ENCODE data around the gene IL15. TPM values are rescaled to one million over a fixed set of nuclear protein-coding genes. Genes with fewer than 3 reads are reported as not detected.
A peak's percentile ranks its signal among the peaks of the same experiment; 100 is the strongest.

IL15 gene
- total RNA-seq, result 1 to 10 TPM in 1 of 2 donors, under 1 TPM in 1; 0.93 to 2.0 TPM
- 1 to 10 TPM; 1.0 to 2.0 TPM for polyA plus RNA-seq

GRCh38 chr4:141636082-141636770 is at the start of gene IL15:
IL15 (plus strand) TSS chr4:141636583; CDS start chr4:141719465, 82,882 bp downstream.
- WGBS, result under 1% methylated on average over 43 of the region's 43 CpGs
- H3K4me1 ChIP-seq (ENCODE audit: control insufficient read depth in 4 of 4, insufficient read depth in 4 of 4, low read length in 3 of 4), result peaks cover 0 to 17% (median 8%) of the 10 kb centered on the region in 4 donors
- no peaks in the 10 kb centered on the region for H3K9me3 ChIP-seq (ENCODE audit: control insufficient read depth in 4 of 4, low read length in 3 of 4)
- peak within 1 kb of the TSS; percentile 81 to 93 (median 87) for H3K4me3 ChIP-seq (ENCODE audit: low read depth in 1 of 3, low read length in 3 of 3)
- H3K27ac ChIP-seq (ENCODE audit: low read depth in 1 of 2, low read length in 2 of 2), result peak within 1 kb of the TSS; percentile 84 to 88
- peak within 1 kb of the TSS; percentile 37 to 40 for H3K9ac ChIP-seq (ENCODE audit: low read depth in 1 of 2, low read length in 2 of 2)
- no peaks in the 10 kb centered on the region for H3K27me3 ChIP-seq (ENCODE audit: control insufficient read depth in 4 of 4, insufficient read depth in 4 of 4, low read length in 3 of 4)
- DNase-seq (ENCODE audit: low spot score), result peak; percentile 51
- no peak for TF ChIP-seq CTCF (IDR thresholded peaks at IDR 0.05; ENCODE audit: low read depth, low read length, missing input control)
- TF ChIP-seq YY1 (IDR thresholded peaks at IDR 0.05), result peak; percentile 41
- peak in 1 of 2 donors; percentile 17 for TF ChIP-seq EGR1 (IDR thresholded peaks at IDR 0.05; ENCODE audit: low read depth in 2 of 2)
- TF ChIP-seq RAD21 (IDR thresholded peaks at IDR 0.05), result peak in 1 of 2 donors; percentile 8
- no peaks in the 10 kb centered on the region for H3K36me3 ChIP-seq (ENCODE audit: control insufficient read depth in 4 of 4, insufficient read depth in 3 of 4, low read depth in 1 of 4, low read length in 3 of 4)

DNA sequence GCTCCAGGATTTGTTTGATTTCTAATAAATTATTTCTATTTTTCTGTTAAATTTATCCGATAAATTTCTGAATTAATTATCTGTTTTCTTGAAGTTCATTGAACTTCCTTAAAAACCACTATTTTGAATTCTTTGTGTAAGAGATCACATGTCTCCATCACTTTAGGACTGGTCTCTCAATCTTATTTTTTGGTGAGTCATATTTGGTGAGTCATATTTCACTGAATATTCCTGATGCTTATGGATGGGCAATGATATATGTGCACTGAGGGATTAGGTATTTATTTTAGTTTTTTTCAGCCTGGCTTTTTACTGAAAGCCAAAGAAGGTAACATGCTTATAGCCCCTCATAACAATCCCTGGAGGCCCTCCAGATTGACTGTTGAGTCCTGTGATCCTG is 48.5 kb upstream of the IL15 start:
- peaks cover 0 to 4% (median 0%) of the 10 kb centered on the region in 4 donors for H3K9me3 ChIP-seq (ENCODE audit: control insufficient read depth in 4 of 4, low read length in 3 of 4)
- H3K4me3 ChIP-seq (ENCODE audit: low read depth in 1 of 3, low read length in 3 of 3), result no peak overlapping the region
- no peaks in the 10 kb centered on the region for H3K27me3 ChIP-seq (ENCODE audit: control insufficient read depth in 4 of 4, insufficient read depth in 4 of 4, low read length in 3 of 4)
- H3K36me3 ChIP-seq (ENCODE audit: control insufficient read depth in 4 of 4, insufficient read depth in 3 of 4, low read depth in 1 of 4, low read length in 3 of 4), result no peaks in the 10 kb centered on the region
- no peak overlapping the region for H3K27ac ChIP-seq (ENCODE audit: low read depth in 1 of 2, low read length in 2 of 2)
- 91% methylated on average over 1 of the region's 1 CpG for WGBS
- no peak overlapping the region for H3K9ac ChIP-seq (ENCODE audit: low read depth in 1 of 2, low read length in 2 of 2)
- DNase-seq (ENCODE audit: low spot score), result no peak
- H3K4me1 ChIP-seq (ENCODE audit: control insufficient read depth in 4 of 4, insufficient read depth in 4 of 4, low read length in 3 of 4), result no peaks in the 10 kb centered on the region
- TF ChIP-seq HNF4G (IDR thresholded peaks at IDR 0.05) (no peak), RAD21 (IDR thresholded peaks at IDR 0.05) (no peak), SP1 (IDR thresholded peaks at IDR 0.05) (no peak), FOXA1 (IDR thresholded peaks at IDR 0.05) (no peak), TAF1 (conservative IDR thresholded peaks at IDR 0.05) (no peak), RXRA (IDR thresholded peaks at IDR 0.05) (no peak), JUND (IDR thresholded peaks at IDR 0.05) (no peak), YY1 (IDR thresholded peaks at IDR 0.05) (no peak), GABPA (IDR thresholded peaks at IDR 0.05 in 1 of 2, conservative IDR thresholded peaks at IDR 0.05 in 1 of 2) (no peak), FOXA2 (IDR thresholded peaks at IDR 0.05) (no peak), HNF4A (conservative IDR thresholded peaks at IDR 0.05) (no peak), EGR1 (IDR thresholded peaks at IDR 0.05; ENCODE audit: low read depth in 2 of 2) (no peak), CTCF (IDR thresholded peaks at IDR 0.05; ENCODE audit: low read depth, low read length, missing input control) (no peak)
- TF ChIP-seq, protein P1, sequence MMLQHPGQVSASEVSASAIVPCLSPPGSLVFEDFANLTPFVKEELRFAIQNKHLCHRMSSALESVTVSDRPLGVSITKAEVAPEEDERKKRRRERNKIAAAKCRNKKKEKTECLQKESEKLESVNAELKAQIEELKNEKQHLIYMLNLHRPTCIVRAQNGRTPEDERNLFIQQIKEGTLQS (IDR thresholded peaks at IDR 0.05), result no peak
- TF ChIP-seq, protein P2, sequence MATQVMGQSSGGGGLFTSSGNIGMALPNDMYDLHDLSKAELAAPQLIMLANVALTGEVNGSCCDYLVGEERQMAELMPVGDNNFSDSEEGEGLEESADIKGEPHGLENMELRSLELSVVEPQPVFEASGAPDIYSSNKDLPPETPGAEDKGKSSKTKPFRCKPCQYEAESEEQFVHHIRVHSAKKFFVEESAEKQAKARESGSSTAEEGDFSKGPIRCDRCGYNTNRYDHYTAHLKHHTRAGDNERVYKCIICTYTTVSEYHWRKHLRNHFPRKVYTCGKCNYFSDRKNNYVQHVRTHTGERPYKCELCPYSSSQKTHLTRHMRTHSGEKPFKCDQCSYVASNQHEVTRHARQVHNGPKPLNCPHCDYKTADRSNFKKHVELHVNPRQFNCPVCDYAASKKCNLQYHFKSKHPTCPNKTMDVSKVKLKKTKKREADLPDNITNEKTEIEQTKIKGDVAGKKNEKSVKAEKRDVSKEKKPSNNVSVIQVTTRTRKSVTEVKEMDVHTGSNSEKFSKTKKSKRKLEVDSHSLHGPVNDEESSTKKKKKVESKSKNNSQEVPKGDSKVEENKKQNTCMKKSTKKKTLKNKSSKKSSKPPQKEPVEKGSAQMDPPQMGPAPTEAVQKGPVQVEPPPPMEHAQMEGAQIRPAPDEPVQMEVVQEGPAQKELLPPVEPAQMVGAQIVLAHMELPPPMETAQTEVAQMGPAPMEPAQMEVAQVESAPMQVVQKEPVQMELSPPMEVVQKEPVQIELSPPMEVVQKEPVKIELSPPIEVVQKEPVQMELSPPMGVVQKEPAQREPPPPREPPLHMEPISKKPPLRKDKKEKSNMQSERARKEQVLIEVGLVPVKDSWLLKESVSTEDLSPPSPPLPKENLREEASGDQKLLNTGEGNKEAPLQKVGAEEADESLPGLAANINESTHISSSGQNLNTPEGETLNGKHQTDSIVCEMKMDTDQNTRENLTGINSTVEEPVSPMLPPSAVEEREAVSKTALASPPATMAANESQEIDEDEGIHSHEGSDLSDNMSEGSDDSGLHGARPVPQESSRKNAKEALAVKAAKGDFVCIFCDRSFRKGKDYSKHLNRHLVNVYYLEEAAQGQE (IDR thresholded peaks at IDR 0.05), result no peak
- TF ChIP-seq, protein P3, sequence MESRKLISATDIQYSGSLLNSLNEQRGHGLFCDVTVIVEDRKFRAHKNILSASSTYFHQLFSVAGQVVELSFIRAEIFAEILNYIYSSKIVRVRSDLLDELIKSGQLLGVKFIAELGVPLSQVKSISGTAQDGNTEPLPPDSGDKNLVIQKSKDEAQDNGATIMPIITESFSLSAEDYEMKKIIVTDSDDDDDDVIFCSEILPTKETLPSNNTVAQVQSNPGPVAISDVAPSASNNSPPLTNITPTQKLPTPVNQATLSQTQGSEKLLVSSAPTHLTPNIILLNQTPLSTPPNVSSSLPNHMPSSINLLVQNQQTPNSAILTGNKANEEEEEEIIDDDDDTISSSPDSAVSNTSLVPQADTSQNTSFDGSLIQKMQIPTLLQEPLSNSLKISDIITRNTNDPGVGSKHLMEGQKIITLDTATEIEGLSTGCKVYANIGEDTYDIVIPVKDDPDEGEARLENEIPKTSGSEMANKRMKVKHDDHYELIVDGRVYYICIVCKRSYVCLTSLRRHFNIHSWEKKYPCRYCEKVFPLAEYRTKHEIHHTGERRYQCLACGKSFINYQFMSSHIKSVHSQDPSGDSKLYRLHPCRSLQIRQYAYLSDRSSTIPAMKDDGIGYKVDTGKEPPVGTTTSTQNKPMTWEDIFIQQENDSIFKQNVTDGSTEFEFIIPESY (IDR thresholded peaks at IDR 0.05), result no peak
- TF ChIP-seq, protein P4, sequence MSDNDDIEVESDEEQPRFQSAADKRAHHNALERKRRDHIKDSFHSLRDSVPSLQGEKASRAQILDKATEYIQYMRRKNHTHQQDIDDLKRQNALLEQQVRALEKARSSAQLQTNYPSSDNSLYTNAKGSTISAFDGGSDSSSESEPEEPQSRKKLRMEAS (IDR thresholded peaks at IDR 0.05), result no peak
